T-helper 1 cell treated with Interleukin-12 subunit alpha and Interleukin-12 subunit beta and Interleukin-4 antibody, amounts not matched to agents 30 ng/mL and 1 ng/mL, for 36 hours (primary cell): ENCODE results near the gene FAM3A. TPM values are rescaled to one million over a fixed set of nuclear protein-coding genes. Genes with fewer than 3 reads are reported as not detected.

Experiments
- intact Hi-C: fragments of 100-400 bp; cut with micrococcal nuclease; formaldehyde crosslinking; loops from one replicate; pipeline ENCODE4 v1.15.1; 2024
- total RNA-seq: library from RNA; stranded (reverse); gene quantifications from 2 replicates; pipeline ENCODE4 v1.2.3, GENCODE V29; 2022

The FAM3A gene
- total RNA-seq, 1 donor from 2014 or later, result 30.9 TPM

GRCh38 chrX:154463611-154464220, 52.3 kb downstream of the FAM3A start:
- intact Hi-C loops, result no loop called here

- intact Hi-C loops, result no loop called here
These were observed 53.6 kb downstream of the FAM3A start for GRCh38 chrX:154462396-154462795.

GRCh38 chrX:154460326-154460725, 55.7 kb downstream of the FAM3A start:
- intact Hi-C loops, result no loop called here

GRCh38 chrX:154459832-154460231, 56.2 kb downstream of the FAM3A start:
- intact Hi-C loops, result loop anchor here (2.0 kb wide), 2 partner anchors 19 to 23 kb away; partner anchors contain the start of genes GDI1 and LAGE3

- intact Hi-C loops, result loop anchor here (1.0 to 2.0 kb wide), 3 partner anchors 20 to 31 kb away; partner anchors contain the start of genes GDI1, LAGE3 and SLC10A3
These were observed 56.9 kb downstream of the FAM3A start for GRCh38 chrX:154458954-154459778.

- intact Hi-C loops, result loop anchor here (1.0 to 2.0 kb wide), 3 partner anchors 20 to 32 kb away; partner anchors contain the start of genes GDI1, LAGE3 and SLC10A3
These were observed 57.7 kb downstream of the FAM3A start, which contains the start of gene PLXNA3 for GRCh38 chrX:154458116-154458953. Gene PLXNA3 (plus strand): TSS chrX:154458281. CDS start chrX:154460184, 1,903 bp downstream.

- intact Hi-C loops, result loop anchor here (1.0 to 2.0 kb wide), 3 partner anchors 21 to 33 kb away; partner anchors contain the start of genes GDI1, LAGE3 and SLC10A3
These were observed 58.4 kb downstream of the FAM3A start for GRCh38 chrX:154457491-154458115.

Other genes starting within 250 kb of the FAM3A start
- not detected in 2 replicates for gene TEX28, start 221.1 kb downstream of the FAM3A start, total RNA-seq
- 1.1 and 1.5 TPM in 2 replicates for gene TKTL1, start 220.4 kb downstream of the FAM3A start, total RNA-seq
- 1,498 and 1,525 TPM in 2 replicates for gene FLNA, start 141.6 kb downstream of the FAM3A start, total RNA-seq
- gene EMD, start 136.9 kb downstream of the FAM3A start, total RNA-seq, result 55.9 and 60.2 TPM in 2 replicates
- gene RPL10, start 117.9 kb downstream of the FAM3A start, total RNA-seq, result 2,525 and 2,615 TPM in 2 replicates
- 17.3 and 21.8 TPM in 2 replicates for gene DNASE1L1, start 107.0 kb downstream of the FAM3A start, total RNA-seq
- gene TAFAZZIN, start 104.7 kb downstream of the FAM3A start, total RNA-seq, result 91.3 and 91.8 TPM in 2 replicates
- gene ATP6AP1, start 87.6 kb downstream of the FAM3A start, total RNA-seq, result 61.3 and 63.8 TPM in 2 replicates
- gene GDI1, start 79.1 kb downstream of the FAM3A start, total RNA-seq, result 119 TPM in 2 replicates
- 85.2 and 90.9 TPM in 2 replicates for gene FAM50A, start 72.1 kb downstream of the FAM3A start, total RNA-seq
- 37.3 and 43.8 TPM in 2 replicates for gene PLXNA3, start 58.0 kb downstream of the FAM3A start, total RNA-seq
- gene LAGE3, start 37.0 kb downstream of the FAM3A start, total RNA-seq, result 56.8 and 58.6 TPM in 2 replicates
- gene UBL4A, start 29.6 kb downstream of the FAM3A start, total RNA-seq, result 45.4 and 47.8 TPM in 2 replicates
- 23.4 and 25.2 TPM in 2 replicates for gene SLC10A3, start 25.6 kb downstream of the FAM3A start, total RNA-seq
- 70.1 and 72.7 TPM in 2 replicates for gene G6PD, start 30.6 kb upstream of the FAM3A start, total RNA-seq
- gene IKBKG, start 31.4 kb upstream of the FAM3A start, total RNA-seq, result 47.7 and 47.9 TPM in 2 replicates
- gene CTAG1A, start 68.9 kb upstream of the FAM3A start, total RNA-seq, result not detected in 2 replicates
- not detected in 2 replicates for gene CTAG1B, start 103.0 kb upstream of the FAM3A start, total RNA-seq
- gene CTAG2, start 137.3 kb upstream of the FAM3A start, total RNA-seq, result not detected in 2 replicates
- 26.4 and 32.1 TPM in 2 replicates for gene GAB3, start 234.8 kb upstream of the FAM3A start, total RNA-seq
- gene DKC1, start 246.6 kb upstream of the FAM3A start, total RNA-seq, result 80.4 and 86.0 TPM in 2 replicates